IMR-90 (cell line): Measurements from ENCODE around the gene CCDC70. TPM values are rescaled to one million over a fixed set of nuclear protein-coding genes. Genes with fewer than 3 reads are reported as not detected.

Source experiments
- ATAC-seq: fragments of 200-7000 bp; cut with Tn5 transposase; 2 replicates; pipeline ENCODE4 v1.9.1; 2020; ENCODE audit warnings: low read depth, mild to moderate bottlenecking, moderate library complexity
- BruUV-seq: library from RNA; stranded (reverse); fragments of 400-500 nt; replicated peaks from 2 replicates; lab custom pipeline; 2021; lab: Mats Ljungman, UMichigan
- CTCF ChIA-PET: fragments of 300-600 bp; formaldehyde crosslinking; extraction: SDS; loops from one replicate; lab custom pipeline; 2021; ENCODE audit warnings: antibody characterized with exemption; lab: Yijun Ruan, JAX
- POLR2A ChIA-PET: fragments of 300-600 bp; sonication (Branson Sonifier 250); formaldehyde crosslinking; loops from one replicate; lab custom pipeline; 2022; ENCODE audit warnings: antibody characterized with exemption; ENCODE audit not compliant: unreplicated experiment; lab: Charles Lee
- DNase-seq: peaks from one replicate; pipeline ENCODE4 v3.0.0; 2013
- H2AFZ ChIP-seq: replicated peaks from 2 replicates; pipeline ENCODE3; 2013; ENCODE audit warnings: low read length, mild to moderate bottlenecking; ENCODE audit not compliant: poor library complexity
- H2AK5ac ChIP-seq: 2 replicates; pipeline ENCODE4 v1.6.1; 2013; ENCODE audit warnings: low read depth, low read length, inconsistent platforms
- H2AK9ac ChIP-seq: replicated peaks from 2 replicates; pipeline ENCODE3; 2013; ENCODE audit warnings: mild to moderate bottlenecking, low read depth, low read length, moderate library complexity; ENCODE audit not compliant: poor library complexity
- H2BK120ac ChIP-seq: 2 replicates; pipeline ENCODE4 v1.6.1; 2013; ENCODE audit warnings: low read depth, low read length, inconsistent platforms
- H2BK15ac ChIP-seq: 3 replicates; pipeline ENCODE4 v1.6.1; 2013; ENCODE audit warnings: low read depth, low read length, inconsistent platforms
- H2BK20ac ChIP-seq: 2 replicates; pipeline ENCODE4 v1.6.1; 2013; ENCODE audit warnings: low read depth, mild to moderate bottlenecking, inconsistent platforms, low read length, moderate library complexity
- H2BK5ac ChIP-seq: 2 replicates; pipeline ENCODE4 v1.6.1; 2013; ENCODE audit warnings: mild to moderate bottlenecking, low read depth, low read length, inconsistent platforms; ENCODE audit not compliant: poor library complexity, severe bottlenecking
- H3K14ac ChIP-seq: replicated peaks from 2 replicates; pipeline ENCODE4 v1.6.1; 2013; ENCODE audit warnings: low read depth, low read length, inconsistent platforms
- H3K18ac ChIP-seq: 2 replicates; pipeline ENCODE4 v1.6.1; 2013; ENCODE audit warnings: low read depth, low read length, control low read depth
- H3K23ac ChIP-seq: 2 replicates; pipeline ENCODE4 v1.6.1; 2013; ENCODE audit warnings: low read depth, low read length, inconsistent platforms
- H3K27ac ChIP-seq: 2 replicates; pipeline ENCODE4 v1.5.1; 2013; ENCODE audit warnings: mild to moderate bottlenecking, control low read depth, low read length; ENCODE audit not compliant: insufficient read depth
- H3K27me3 ChIP-seq: 2 replicates; pipeline ENCODE4 v1.6.1; 2013; ENCODE audit warnings: low read length; ENCODE audit not compliant: control insufficient read depth, insufficient read depth
- H3K36me3 ChIP-seq: 2 replicates; pipeline ENCODE4 v1.6.1; 2013; ENCODE audit warnings: low read length, mixed read lengths; ENCODE audit not compliant: control insufficient read depth, insufficient read depth
- H3K4ac ChIP-seq: 2 replicates; pipeline ENCODE4 v1.6.1; 2013; ENCODE audit warnings: low read depth, low read length, inconsistent platforms
- H3K4me1 ChIP-seq: 2 replicates; pipeline ENCODE4 v1.6.1; 2013; ENCODE audit warnings: low read length, mixed read lengths; ENCODE audit not compliant: control insufficient read depth, insufficient read depth
- H3K4me2 ChIP-seq: 2 replicates; pipeline ENCODE4 v1.6.1; 2013; ENCODE audit warnings: low read depth, mild to moderate bottlenecking, control low read depth, low read length, moderate library complexity
- H3K4me3 ChIP-seq: 2 replicates; pipeline ENCODE4 v1.5.1; 2013; ENCODE audit warnings: low read depth, mild to moderate bottlenecking, control low read depth, low read length, moderate library complexity; ENCODE audit not compliant: insufficient read depth
- H3K56ac ChIP-seq: 2 replicates; pipeline ENCODE4 v1.6.1; 2013; ENCODE audit warnings: low read length, inconsistent platforms; ENCODE audit not compliant: insufficient read depth; ENCODE audit errors: extremely low read depth
- H3K79me1 ChIP-seq, 2 experiments: 2 replicates each; pipeline ENCODE4 v1.6.1; 2013; ENCODE audit warnings: low read length in 2 of 2, inconsistent platforms in 1 of 2, low read depth in 1 of 2
- H3K9ac ChIP-seq: 2 replicates; pipeline ENCODE4 v1.6.1; 2013; ENCODE audit warnings: low read depth, low read length, control low read depth
- H3K9me1 ChIP-seq: 2 replicates; pipeline ENCODE4 v1.6.1; 2013; ENCODE audit warnings: low read length, inconsistent platforms; ENCODE audit not compliant: insufficient read depth
- H3K9me3 ChIP-seq: 2 replicates; pipeline ENCODE4 v1.6.1; 2013; ENCODE audit warnings: low read length; ENCODE audit not compliant: control insufficient read depth, insufficient read depth
- H4K20me1 ChIP-seq: 2 replicates; pipeline ENCODE4 v1.6.1; 2013; ENCODE audit warnings: low read length, inconsistent platforms; ENCODE audit not compliant: insufficient read depth
- H4K5ac ChIP-seq: 2 replicates; pipeline ENCODE4 v1.6.1; 2013; ENCODE audit warnings: mild to moderate bottlenecking, low read depth, low read length, control low read depth
- H4K8ac ChIP-seq, 2 experiments: 2 replicates each; pipeline ENCODE4 v1.6.1; 2013; ENCODE audit warnings: low read depth in 2 of 2, low read length in 2 of 2, control low read depth in 1 of 2, inconsistent platforms in 1 of 2
- H4K91ac ChIP-seq: 2 replicates; pipeline ENCODE4 v1.6.1; 2013; ENCODE audit warnings: low read depth, low read length, inconsistent platforms; ENCODE audit not compliant: insufficient read depth
- BHLHE40 ChIP-seq: fragments of 150-350 bp; IDR thresholded peaks from 2 replicates; pipeline ENCODE4 v1.6.1; 2016; ENCODE audit warnings: mild to moderate bottlenecking, low read depth, low read length
- CEBPB ChIP-seq: IDR thresholded peaks from 2 replicates; pipeline ENCODE4 v1.6.1; 2012; ENCODE audit warnings: low read depth, low read length, improper control_type of control experiment
- CHD1 ChIP-seq: IDR thresholded peaks from 2 replicates; pipeline ENCODE4 v1.6.1; 2012; ENCODE audit warnings: low read depth, low read length, improper control_type of control experiment
- FOS ChIP-seq: fragments of 150-350 bp; IDR thresholded peaks from 2 replicates; pipeline ENCODE4 v1.6.1; 2016; ENCODE audit warnings: low read depth, low read length
- MAFK ChIP-seq: IDR thresholded peaks from 2 replicates; pipeline ENCODE4 v1.6.1; 2012; ENCODE audit warnings: low read depth, low read length, improper control_type of control experiment
- MAZ ChIP-seq: IDR thresholded peaks from 2 replicates; pipeline ENCODE4 v1.6.1; 2012; ENCODE audit warnings: low read depth, mild to moderate bottlenecking, low read length, improper control_type of control experiment, moderate library complexity, borderline replicate concordance
- MXI1 ChIP-seq: IDR thresholded peaks from 2 replicates; pipeline ENCODE4 v1.6.1; 2012; ENCODE audit warnings: low read depth, mild to moderate bottlenecking, low read length, moderate library complexity, borderline replicate concordance
- NFE2L2 ChIP-seq: fragments of 150-350 bp; IDR thresholded peaks from 2 replicates; pipeline ENCODE4 v1.6.1; 2016; ENCODE audit warnings: low read depth, mild to moderate bottlenecking, low read length
- POLR2A ChIP-seq: IDR thresholded peaks from 2 replicates; pipeline ENCODE4 v1.6.1; 2012; ENCODE audit warnings: mild to moderate bottlenecking, low read depth, low read length
- RAD21 ChIP-seq: IDR thresholded peaks from 2 replicates; pipeline ENCODE4 v1.6.1; 2012; ENCODE audit warnings: low read length, improper control_type of control experiment
- RCOR1 ChIP-seq: IDR thresholded peaks from 2 replicates; pipeline ENCODE4 v1.6.1; 2012; ENCODE audit warnings: mild to moderate bottlenecking, low read length, improper control_type of control experiment; ENCODE audit not compliant: insufficient replicate concordance
- RFX5 ChIP-seq: IDR thresholded peaks from 2 replicates; pipeline ENCODE4 v1.8.0; 2012; ENCODE audit warnings: low read depth, mild to moderate bottlenecking, low read length, moderate library complexity
- SMC3 ChIP-seq: fragments of 150-350 bp; IDR thresholded peaks from 2 replicates; pipeline ENCODE4 v1.6.1; 2016; ENCODE audit warnings: low read depth, mild to moderate bottlenecking, antibody characterized with exemption, low read length, moderate library complexity
- WGBS, 2 experiments: methylation state at CpG; one replicate each; pipeline versions ENCODE4 v1.1.5 to v1.1.7; 2013; ENCODE audit warnings: missing lambda C conversion rate in 2 of 2; ENCODE audit not compliant: insufficient read length in 1 of 2; ENCODE audit errors: extremely low coverage in 2 of 2; 5-methylcytosine and 5-hydroxymethylcytosine counted together
- dilution Hi-C: fragments of 300-500 bp; cut with HindIII; formaldehyde crosslinking; loops from one replicate; pipeline ENCODE4 v1.14.3; 2018; ENCODE audit warnings: low sequenced_read_pairs; ENCODE audit not compliant: unreplicated experiment
- in situ Hi-C: fragments of 300-500 bp; cut with MboI; formaldehyde crosslinking; loops from 3 replicates; pipeline ENCODE4 v1.14.3; 2019; ENCODE audit warnings: low sequenced_read_pairs, inconsistent platforms, mixed read lengths
- intact Hi-C: fragments of 100-400 bp; cut with micrococcal nuclease; formaldehyde crosslinking; loops from 2 replicates; pipeline ENCODE4 v1.10.0; 2022
- polyA plus RNA-seq, 3 experiments: library from polyadenylated mRNA; depleted of rRNA; stranded (reverse); fragments of >200 nt; gene quantifications; 2 replicates each; pipeline ENCODE4 v1.2.3, GENCODE V29; 2012; ENCODE audit warnings: low replicate concordance in 1 of 3
- total RNA-seq: library from RNA; depleted of rRNA; stranded (reverse); fragments of >200 nt; gene quantifications from 2 replicates; pipeline ENCODE4 v1.2.3, GENCODE V29; 2012
- TF ChIP-seq, protein P1 (sequence below): fragments of 150-350 bp; IDR thresholded peaks from 2 replicates; pipeline ENCODE4 v1.6.1; 2017; ENCODE audit warnings: mild to moderate bottlenecking, antibody characterized with exemption, low read length, low read depth
- TF ChIP-seq, protein P2 (sequence below): fragments of 150-350 bp; IDR thresholded peaks from 2 replicates; pipeline ENCODE4 v1.6.1; 2016; ENCODE audit warnings: low read depth, mild to moderate bottlenecking, low read length, moderate library complexity, borderline replicate concordance
- TF ChIP-seq, protein P3 (sequence below): conservative IDR thresholded peaks from 2 replicates; pipeline ENCODE4 v1.5.1; 2012; ENCODE audit warnings: mild to moderate bottlenecking, low read depth, low read length, improper control_type of control experiment

The CCDC70 gene
- total and polyA plus RNA-seq, 2 of the 4 experiments (the other 2 are of a cell fraction) = not detected

DNA sequence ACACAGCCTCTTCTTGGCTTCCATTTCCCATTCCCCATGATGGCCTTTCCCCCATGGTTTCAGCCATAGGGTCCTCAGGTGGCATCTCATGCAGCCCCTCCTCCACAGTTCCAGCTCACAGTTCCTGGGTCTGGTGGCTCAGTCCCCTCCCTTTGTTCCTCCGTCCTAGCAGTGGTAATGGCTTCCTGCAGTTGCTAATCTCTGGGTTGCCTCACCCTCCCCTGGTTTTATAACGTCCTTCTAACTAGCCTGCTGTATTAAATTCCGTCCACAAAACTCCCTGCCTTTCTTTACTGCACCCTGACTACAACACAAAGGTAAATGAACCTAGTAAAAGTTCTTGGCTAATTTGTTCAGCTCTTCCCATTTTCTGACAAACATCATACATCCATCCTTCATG, 30.9 kb downstream of the CCDC70 start:
- no peaks in the 10 kb centered on the region for H3K4me1 ChIP-seq
- H3K56ac ChIP-seq = no peak overlapping the region
- H3K79me1 ChIP-seq = no peaks in the 10 kb centered on the region
- no peak overlapping the region for H3K27ac ChIP-seq
- H3K27me3 ChIP-seq = peaks cover 24% of the 10 kb centered on the region
- H3K23ac ChIP-seq = no peak overlapping the region
- no peaks in the 10 kb centered on the region for H3K9me1 ChIP-seq
- H3K18ac ChIP-seq = no peak overlapping the region
- no peak overlapping the region for H4K91ac ChIP-seq
- no peak overlapping the region for H2BK15ac ChIP-seq
- WGBS, 2 experiments = no CpG with 5 or more reads among the region's 3 CpGs
- H3K4me3 ChIP-seq = no peak overlapping the region
- no peak overlapping the region for H3K4me2 ChIP-seq
- dilution Hi-C loops (no loop called here), in situ Hi-C loops (loop anchor here (10.0 kb wide), 1 partner anchor 302 kb away; no protein-coding TSS in a partner anchor), intact Hi-C loops (no loop called here)
- H2BK5ac ChIP-seq = no peak overlapping the region
- TF ChIP-seq BHLHE40 = no peak
- TF ChIP-seq, protein P1, sequence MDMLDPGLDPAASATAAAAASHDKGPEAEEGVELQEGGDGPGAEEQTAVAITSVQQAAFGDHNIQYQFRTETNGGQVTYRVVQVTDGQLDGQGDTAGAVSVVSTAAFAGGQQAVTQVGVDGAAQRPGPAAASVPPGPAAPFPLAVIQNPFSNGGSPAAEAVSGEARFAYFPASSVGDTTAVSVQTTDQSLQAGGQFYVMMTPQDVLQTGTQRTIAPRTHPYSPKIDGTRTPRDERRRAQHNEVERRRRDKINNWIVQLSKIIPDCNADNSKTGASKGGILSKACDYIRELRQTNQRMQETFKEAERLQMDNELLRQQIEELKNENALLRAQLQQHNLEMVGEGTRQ = no peak
- TF ChIP-seq FOS = no peak
- TF ChIP-seq RCOR1 = no peak
- TF ChIP-seq RFX5 = no peak
- no peak for TF ChIP-seq POLR2A
- TF ChIP-seq MAZ = no peak
- no peak for TF ChIP-seq SMC3
- no peak for TF ChIP-seq RAD21
- TF ChIP-seq, protein P2, sequence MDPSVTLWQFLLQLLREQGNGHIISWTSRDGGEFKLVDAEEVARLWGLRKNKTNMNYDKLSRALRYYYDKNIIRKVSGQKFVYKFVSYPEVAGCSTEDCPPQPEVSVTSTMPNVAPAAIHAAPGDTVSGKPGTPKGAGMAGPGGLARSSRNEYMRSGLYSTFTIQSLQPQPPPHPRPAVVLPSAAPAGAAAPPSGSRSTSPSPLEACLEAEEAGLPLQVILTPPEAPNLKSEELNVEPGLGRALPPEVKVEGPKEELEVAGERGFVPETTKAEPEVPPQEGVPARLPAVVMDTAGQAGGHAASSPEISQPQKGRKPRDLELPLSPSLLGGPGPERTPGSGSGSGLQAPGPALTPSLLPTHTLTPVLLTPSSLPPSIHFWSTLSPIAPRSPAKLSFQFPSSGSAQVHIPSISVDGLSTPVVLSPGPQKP = no peak
- no peak for TF ChIP-seq NFE2L2
- TF ChIP-seq, protein P3, sequence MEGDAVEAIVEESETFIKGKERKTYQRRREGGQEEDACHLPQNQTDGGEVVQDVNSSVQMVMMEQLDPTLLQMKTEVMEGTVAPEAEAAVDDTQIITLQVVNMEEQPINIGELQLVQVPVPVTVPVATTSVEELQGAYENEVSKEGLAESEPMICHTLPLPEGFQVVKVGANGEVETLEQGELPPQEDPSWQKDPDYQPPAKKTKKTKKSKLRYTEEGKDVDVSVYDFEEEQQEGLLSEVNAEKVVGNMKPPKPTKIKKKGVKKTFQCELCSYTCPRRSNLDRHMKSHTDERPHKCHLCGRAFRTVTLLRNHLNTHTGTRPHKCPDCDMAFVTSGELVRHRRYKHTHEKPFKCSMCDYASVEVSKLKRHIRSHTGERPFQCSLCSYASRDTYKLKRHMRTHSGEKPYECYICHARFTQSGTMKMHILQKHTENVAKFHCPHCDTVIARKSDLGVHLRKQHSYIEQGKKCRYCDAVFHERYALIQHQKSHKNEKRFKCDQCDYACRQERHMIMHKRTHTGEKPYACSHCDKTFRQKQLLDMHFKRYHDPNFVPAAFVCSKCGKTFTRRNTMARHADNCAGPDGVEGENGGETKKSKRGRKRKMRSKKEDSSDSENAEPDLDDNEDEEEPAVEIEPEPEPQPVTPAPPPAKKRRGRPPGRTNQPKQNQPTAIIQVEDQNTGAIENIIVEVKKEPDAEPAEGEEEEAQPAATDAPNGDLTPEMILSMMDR = no peak
- TF ChIP-seq MXI1 = no peak
- TF ChIP-seq CHD1 = no peak
- TF ChIP-seq MAFK = no peak
- TF ChIP-seq CEBPB = no peak
- no peak overlapping the region for H2AK9ac ChIP-seq
- DNase-seq = no peak
- H2BK120ac ChIP-seq = no peak overlapping the region
- H4K20me1 ChIP-seq = no peaks in the 10 kb centered on the region
- H3K36me3 ChIP-seq = no peaks in the 10 kb centered on the region
- H4K8ac ChIP-seq = no peak overlapping the region
- no peak overlapping the region for H2BK20ac ChIP-seq
- H2AFZ ChIP-seq = no peak overlapping the region
- H3K4ac ChIP-seq = no peak overlapping the region
- POLR2A ChIA-PET = interaction anchor here (0.9 kb wide), 1 partner anchor 57 kb away, joined by 4 read pairs; no protein-coding TSS in a partner anchor
- H3K9me3 ChIP-seq = no peaks in the 10 kb centered on the region
- no peak overlapping the region for H3K14ac ChIP-seq
- H3K9ac ChIP-seq = no peak overlapping the region
- no peak for ATAC-seq
- BruUV-seq = no TSS peak
- CTCF ChIA-PET = interaction anchor here (1.8 kb wide), 1 partner anchor 235 kb away, joined by 9 read pairs; the partner anchor contains the start of gene NEK5
- no peak overlapping the region for H4K5ac ChIP-seq
- H2AK5ac ChIP-seq = no peak overlapping the region
